SH-SY5Y (cell line): ENCODE results near the gene PEX11A.

ENCODE experiments used
- GATA2 ChIP-seq: IDR thresholded peaks from 2 replicates; pipeline ENCODE4 v1.6.1; 2011; ENCODE audit warnings: mild to moderate bottlenecking, low read depth, low read length
- GATA3 ChIP-seq: IDR thresholded peaks from 2 replicates; pipeline ENCODE4 v1.6.1; 2011; ENCODE audit warnings: low read depth, mild to moderate bottlenecking, low read length, moderate library complexity

- TF ChIP-seq GATA2 (no peak), GATA3 (no peak)
Measured at GRCh38 chr15:89664441-89665350, 25.9 kb downstream of the PEX11A start.
